H1 (cell line): ENCODE data around the gene CDC37.

ENCODE experiments used
- BCL11A ChIP-seq, 2 experiments: IDR thresholded peaks; one replicate each; pipeline ENCODE4 v1.6.1; 2011; ENCODE audit warnings: low read depth in 2 of 2, low read length in 2 of 2, mild to moderate bottlenecking in 2 of 2
- CREB1 ChIP-seq: IDR thresholded peaks from 2 replicates; pipeline ENCODE4 v1.6.1; 2012; ENCODE audit warnings: inconsistent platforms
- SP2 ChIP-seq: IDR thresholded peaks from 2 replicates; pipeline ENCODE4 v1.6.1; 2012; ENCODE audit warnings: mild to moderate bottlenecking, low read length, inconsistent platforms
- TF ChIP-seq, protein P1 (sequence below), 3 experiments: IDR thresholded peaks; 1 replicate in 2 of 3; 2 replicates in 1 of 3; pipeline versions ENCODE4 v1.5.1 to v1.6.1; 2011; ENCODE audit warnings: low read length in 3 of 3, mild to moderate bottlenecking in 3 of 3, inconsistent platforms in 2 of 3, low read depth in 1 of 3, moderate library complexity in 1 of 3; ENCODE audit not compliant: insufficient read depth in 1 of 3; ENCODE audit errors: control extremely low read depth in 1 of 3

DNA sequence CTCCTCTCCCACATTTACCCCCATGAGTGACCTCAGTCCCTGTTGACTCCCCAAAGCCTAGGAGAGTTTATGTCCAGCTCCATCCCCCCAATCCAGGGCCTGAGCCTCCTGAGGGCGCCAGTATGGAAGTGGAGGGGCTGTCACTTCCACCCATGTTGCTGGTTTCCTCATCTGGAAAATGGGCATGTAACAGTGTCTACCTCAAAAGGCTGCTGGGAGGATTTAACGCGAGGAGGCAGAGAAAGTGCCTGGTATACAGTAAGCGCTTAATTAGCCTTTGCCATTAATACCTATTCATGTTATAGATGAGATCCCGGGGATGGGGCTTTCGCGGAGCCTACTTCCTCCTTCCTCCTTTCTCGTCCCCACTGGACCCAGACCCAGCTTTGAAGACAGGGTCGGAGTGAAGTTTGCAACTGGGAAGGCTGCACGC is 23.4 kb downstream of the CDC37 start:
- no peak for TF ChIP-seq SP2
- no peak for TF ChIP-seq BCL11A (IDR thresholded peaks at IDR 0.05; ENCODE audit: low read depth in 2 of 2, low read length in 2 of 2)
- TF ChIP-seq, protein P1, sequence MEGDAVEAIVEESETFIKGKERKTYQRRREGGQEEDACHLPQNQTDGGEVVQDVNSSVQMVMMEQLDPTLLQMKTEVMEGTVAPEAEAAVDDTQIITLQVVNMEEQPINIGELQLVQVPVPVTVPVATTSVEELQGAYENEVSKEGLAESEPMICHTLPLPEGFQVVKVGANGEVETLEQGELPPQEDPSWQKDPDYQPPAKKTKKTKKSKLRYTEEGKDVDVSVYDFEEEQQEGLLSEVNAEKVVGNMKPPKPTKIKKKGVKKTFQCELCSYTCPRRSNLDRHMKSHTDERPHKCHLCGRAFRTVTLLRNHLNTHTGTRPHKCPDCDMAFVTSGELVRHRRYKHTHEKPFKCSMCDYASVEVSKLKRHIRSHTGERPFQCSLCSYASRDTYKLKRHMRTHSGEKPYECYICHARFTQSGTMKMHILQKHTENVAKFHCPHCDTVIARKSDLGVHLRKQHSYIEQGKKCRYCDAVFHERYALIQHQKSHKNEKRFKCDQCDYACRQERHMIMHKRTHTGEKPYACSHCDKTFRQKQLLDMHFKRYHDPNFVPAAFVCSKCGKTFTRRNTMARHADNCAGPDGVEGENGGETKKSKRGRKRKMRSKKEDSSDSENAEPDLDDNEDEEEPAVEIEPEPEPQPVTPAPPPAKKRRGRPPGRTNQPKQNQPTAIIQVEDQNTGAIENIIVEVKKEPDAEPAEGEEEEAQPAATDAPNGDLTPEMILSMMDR (IDR thresholded peaks at IDR 0.05; ENCODE audit: control extremely low read depth in 1 of 3, insufficient read depth in 1 of 3, low read depth in 1 of 3, low read length in 3 of 3) = no peak
- TF ChIP-seq CREB1 = no peak
